H9 (cell line): Measurements from ENCODE around the gene GPR176. TPM values are rescaled to one million over a fixed set of nuclear protein-coding genes. Genes with fewer than 3 reads are reported as not detected.

Experiments
- DNase-seq: peaks from one replicate; pipeline ENCODE4 v3.0.0-alpha.2; 2017
- H2AFZ ChIP-seq: one replicate; pipeline ENCODE4 v1.6.1; 2013; ENCODE audit warnings: mild to moderate bottlenecking, low read length, control low read depth, moderate library complexity
- H2AK5ac ChIP-seq: 2 replicates; pipeline ENCODE4 v1.6.1; 2013; ENCODE audit warnings: low read length, control low read depth, mixed read lengths; ENCODE audit not compliant: insufficient read length
- H2BK120ac ChIP-seq: one replicate; pipeline ENCODE4 v1.6.1; 2013; ENCODE audit warnings: low read depth, mild to moderate bottlenecking, low read length, control low read depth, inconsistent platforms; ENCODE audit not compliant: poor library complexity, severe bottlenecking
- H2BK12ac ChIP-seq: 2 replicates; pipeline ENCODE4 v1.6.1; 2013; ENCODE audit warnings: low read length, control low read depth, mixed read lengths, low read depth; ENCODE audit not compliant: insufficient read length
- H2BK15ac ChIP-seq: 2 replicates; pipeline ENCODE4 v1.6.1; 2013; ENCODE audit warnings: low read depth, low read length, control low read depth
- H2BK20ac ChIP-seq: one replicate; pipeline ENCODE4 v1.6.1; 2013; ENCODE audit warnings: low read depth, mild to moderate bottlenecking, low read length, control low read depth, inconsistent platforms; ENCODE audit not compliant: poor library complexity, severe bottlenecking
- H2BK5ac ChIP-seq: 2 replicates; pipeline ENCODE4 v1.6.1; 2013; ENCODE audit warnings: low read length, control low read depth, mixed read lengths; ENCODE audit not compliant: insufficient read length
- H3K14ac ChIP-seq: 2 replicates; pipeline ENCODE4 v1.6.1; 2013; ENCODE audit warnings: low read length, control low read depth; ENCODE audit not compliant: insufficient read depth
- H3K18ac ChIP-seq: 2 replicates; pipeline ENCODE4 v1.6.1; 2013; ENCODE audit warnings: low read depth, mild to moderate bottlenecking, mixed read lengths, low read length, control low read depth; ENCODE audit not compliant: insufficient read length
- H3K23ac ChIP-seq: 2 replicates; pipeline ENCODE4 v1.6.1; 2013; ENCODE audit warnings: low read length, control low read depth, mixed read lengths, low read depth; ENCODE audit not compliant: insufficient read length
- H3K23me2 ChIP-seq: 2 replicates; pipeline ENCODE4 v1.6.1; 2013; ENCODE audit warnings: low read depth, mild to moderate bottlenecking, mixed read lengths, low read length, control low read depth; ENCODE audit not compliant: insufficient read length, poor library complexity, severe bottlenecking
- H3K27ac ChIP-seq: 2 replicates; pipeline ENCODE4 v1.5.1; 2013; ENCODE audit warnings: low read length, control low read depth, mixed read lengths, low read depth; ENCODE audit not compliant: insufficient read length
- H3K27me3 ChIP-seq: 2 replicates; pipeline ENCODE4 v1.6.1; 2013; ENCODE audit warnings: low read length, control low read depth, inconsistent platforms; ENCODE audit not compliant: insufficient read depth
- H3K4ac ChIP-seq: 2 replicates; pipeline ENCODE4 v1.6.1; 2013; ENCODE audit warnings: low read depth, mild to moderate bottlenecking, control low read depth, inconsistent platforms, low read length, moderate library complexity
- H3K4me1 ChIP-seq: 2 replicates; pipeline ENCODE4 v1.6.1; 2013; ENCODE audit warnings: low read length, control low read depth, inconsistent platforms; ENCODE audit not compliant: insufficient read depth
- H3K4me2 ChIP-seq: 2 replicates; pipeline ENCODE4 v1.6.1; 2013; ENCODE audit warnings: low read length, control low read depth, mixed read lengths; ENCODE audit not compliant: insufficient read length, insufficient read depth
- H3K56ac ChIP-seq: 2 replicates; pipeline ENCODE4 v1.6.1; 2013; ENCODE audit warnings: low read depth, mild to moderate bottlenecking, mixed read lengths, low read length, control low read depth; ENCODE audit not compliant: insufficient read length
- H3K79me1 ChIP-seq: 2 replicates; pipeline ENCODE4 v1.6.1; 2013; ENCODE audit warnings: low read depth, mild to moderate bottlenecking, moderate library complexity, low read length, control low read depth, inconsistent platforms; ENCODE audit not compliant: insufficient read depth, poor library complexity, severe bottlenecking
- H3K79me2 ChIP-seq: 2 replicates; pipeline ENCODE4 v1.6.1; 2013; ENCODE audit warnings: low read length, control low read depth, inconsistent platforms; ENCODE audit not compliant: insufficient read depth
- H3K9ac ChIP-seq: 2 replicates; pipeline ENCODE4 v1.6.1; 2013; ENCODE audit warnings: low read length, control low read depth, mixed read lengths; ENCODE audit not compliant: insufficient read length; ENCODE audit errors: extremely low read depth
- H3K9me3 ChIP-seq: one replicate; pipeline ENCODE4 v1.6.1; 2013; ENCODE audit warnings: low read depth, low read length, inconsistent platforms; ENCODE audit not compliant: control insufficient read depth
- H3T11ph ChIP-seq: one replicate; pipeline ENCODE4 v1.6.1; 2013; ENCODE audit warnings: mild to moderate bottlenecking, low read length, control low read depth, inconsistent platforms
- H4K20me1 ChIP-seq: one replicate; pipeline ENCODE4 v1.6.1; 2013; ENCODE audit not compliant: control insufficient read depth, insufficient read length, insufficient read depth
- H4K5ac ChIP-seq: 2 replicates; pipeline ENCODE4 v1.6.1; 2013; ENCODE audit warnings: low read depth, mild to moderate bottlenecking, mixed read lengths, low read length, control low read depth; ENCODE audit not compliant: insufficient read length
- H4K8ac ChIP-seq: replicated peaks from 2 replicates; pipeline ENCODE4 v1.6.1; 2013; ENCODE audit warnings: low read length, control low read depth, mixed read lengths, low read depth; ENCODE audit not compliant: insufficient read length
- H4K91ac ChIP-seq: 2 replicates; pipeline ENCODE4 v1.6.1; 2013; ENCODE audit warnings: low read depth, mild to moderate bottlenecking, moderate library complexity, mixed read lengths, low read length, control low read depth; ENCODE audit not compliant: insufficient read length
- H3K27ac Mint-ChIP-seq, 3 experiments: 2 replicates in 2 of 3; 3 replicates in 1 of 3; pipeline ENCODE4 v1.8.0; 2020 to 2021; ENCODE audit warnings: mixed read lengths in 3 of 3, mild to moderate bottlenecking in 1 of 3, moderate library complexity in 1 of 3
- H3K27me3 Mint-ChIP-seq: 2 replicates; pipeline ENCODE4 v1.8.0; 2021; ENCODE audit warnings: low read depth, mild to moderate bottlenecking, moderate library complexity, mixed read lengths
- H3K36me3 Mint-ChIP-seq, 3 experiments: 2 replicates in 2 of 3; 3 replicates in 1 of 3; pipeline ENCODE4 v1.8.0; 2020 to 2021; ENCODE audit warnings: low read depth in 3 of 3, mixed read lengths in 3 of 3; ENCODE audit not compliant: insufficient read depth in 1 of 3
- H3K4me1 Mint-ChIP-seq, 2 experiments: 2 replicates each; pipeline ENCODE4 v1.8.0; 2020; ENCODE audit warnings: mixed read lengths in 2 of 2
- H3K4me3 Mint-ChIP-seq, 2 experiments: 2 replicates in 1 of 2; 3 replicates in 1 of 2; pipeline ENCODE4 v1.8.0; 2020 to 2021; ENCODE audit warnings: mild to moderate bottlenecking in 2 of 2, mixed read lengths in 2 of 2, moderate library complexity in 1 of 2
- H3K9me3 Mint-ChIP-seq, 2 experiments: 2 replicates in 1 of 2; 3 replicates in 1 of 2; pipeline ENCODE4 v1.8.0; 2020; ENCODE audit warnings: mild to moderate bottlenecking in 2 of 2, mixed read lengths in 2 of 2, moderate library complexity in 1 of 2
- CTCF ChIP-seq: fragments of 200-600 bp; sonication (generic); conservative IDR thresholded peaks from 3 replicates; pipeline ENCODE4 v1.8.0; 2021; ENCODE audit warnings: antibody characterized with exemption, mild to moderate bottlenecking
- WGBS: extraction: QIAGEN DNeasy Blood & Tissue Kit; methylation state at CpG from one replicate; pipeline ENCODE4 v1.1.7; 2013; ENCODE audit warnings: missing lambda C conversion rate, low lambda C conversion rate, mixed read lengths; ENCODE audit not compliant: insufficient read length; ENCODE audit errors: extremely low coverage; 5-methylcytosine and 5-hydroxymethylcytosine counted together
- total RNA-seq: library from RNA; stranded (reverse); gene quantifications from 2 replicates; pipeline ENCODE4 v1.2.1, GENCODE V29; 2021

Gene GPR176
- total RNA-seq, 1 experiment from 2014 or later: 132 TPM

- Mint-ChIP-seq H3K4me3 (peak overlapping the region; percentile 84 to 92), H3K36me3 (no peaks in the 10 kb centered on the region), H3K27ac (peak overlapping the region in 1 of 3 experiments; percentile 4; a peak in 1 of 7 replicates), H3K4me1 (peaks cover 59 to 63% of the 10 kb centered on the region in 2 experiments), H3K27me3 (no peaks in the 10 kb centered on the region), H3K9me3 (no peaks in the 10 kb centered on the region; a peak in 1 of 5 replicates)
- H4K20me1 ChIP-seq: no peaks in the 10 kb centered on the region
- peaks cover 21% of the 10 kb centered on the region for H3K4me1 ChIP-seq
- H3K56ac ChIP-seq: no peak overlapping the region
- H4K91ac ChIP-seq: no peak overlapping the region
- no peak overlapping the region for H3K4ac ChIP-seq
- H3K18ac ChIP-seq: no peak overlapping the region
- no peak overlapping the region for H3T11ph ChIP-seq
- H2AK5ac ChIP-seq: no peak overlapping the region
- H3K9ac ChIP-seq: peak overlapping the region; percentile 95
- H3K27me3 ChIP-seq: no peaks in the 10 kb centered on the region
- no peak overlapping the region for H2AFZ ChIP-seq
- no peak for DNase-seq
- H2BK5ac ChIP-seq: no peak overlapping the region
- H3K14ac ChIP-seq: no peak overlapping the region
- no peak overlapping the region for H3K27ac ChIP-seq
- no peak overlapping the region for H4K8ac ChIP-seq
- H3K79me2 ChIP-seq: no peaks in the 10 kb centered on the region; the same call in 1 of the 2 replicates
- H3K23ac ChIP-seq: no peak overlapping the region
- H2BK12ac ChIP-seq: no peak overlapping the region
- WGBS: no CpG with 5 or more reads among the region's 4 CpGs
- H4K5ac ChIP-seq: no peak overlapping the region
- H3K23me2 ChIP-seq: peaks cover 8% of the 10 kb centered on the region
- no peaks in the 10 kb centered on the region for H3K9me3 ChIP-seq
- no peaks in the 10 kb centered on the region for H3K79me1 ChIP-seq
- no peak overlapping the region for H2BK120ac ChIP-seq
- no peak overlapping the region for H2BK15ac ChIP-seq
- peak overlapping the region; percentile 92 for H3K4me2 ChIP-seq
- no peak overlapping the region for H2BK20ac ChIP-seq
- no peak for TF ChIP-seq CTCF
These were observed 135.9 kb downstream of the GPR176 start for GRCh38 chr15:39784125-39784524.
